Colon (tissue), 2 donors: ENCODE data around the gene RPS28.
"Not testable (repeated sequence)": the region's sequence is repeated elsewhere in the genome, so short reads cannot be mapped to it uniquely, and the experiment has no call there.

Experiments
- FAIRE-seq: peaks from 2 replicates; lab custom pipeline; 2012; peaks lifted over from hg19 to GRCh38; lab: Jason Lieb, UNC
- donor health status: control.
- donor health status: control.

The RPS28 gene

GRCh38 chr19:8320564-8321066 is 681 bp upstream of the RPS28 start:
- FAIRE-seq, result no peak

DNA sequence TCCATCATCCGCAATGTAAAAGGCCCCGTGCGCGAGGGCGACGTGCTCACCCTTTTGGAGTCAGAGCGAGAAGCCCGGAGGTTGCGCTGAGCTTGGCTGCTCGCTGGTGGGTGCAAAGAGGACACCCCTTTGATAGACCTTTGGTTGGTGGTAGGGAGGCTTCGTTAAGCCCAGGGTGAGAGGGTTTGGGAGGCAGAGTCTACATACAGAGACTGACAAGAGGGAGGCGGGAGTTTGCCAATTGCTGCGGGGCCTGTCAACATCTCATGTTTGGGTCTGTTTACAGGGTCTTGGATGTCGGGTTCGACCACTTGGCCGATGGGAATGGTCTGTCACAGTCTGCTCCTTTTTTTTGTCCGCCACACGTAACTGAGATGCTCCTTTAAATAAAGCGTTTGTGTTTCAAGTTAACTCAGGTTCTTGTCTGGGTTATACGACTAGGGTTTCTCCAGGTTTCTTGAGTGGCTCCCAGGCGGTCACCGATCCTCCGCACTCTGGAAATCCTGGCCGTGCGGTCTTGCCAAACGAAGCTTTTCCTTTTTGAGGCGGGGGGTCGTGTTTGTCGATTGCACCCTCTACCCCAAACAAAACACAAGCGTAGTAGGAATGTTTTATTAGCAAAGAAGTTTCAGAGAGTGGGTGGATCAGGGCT is 816 bp downstream of the RPS28 start:
- no peak for FAIRE-seq

- FAIRE-seq, result no peak
These were observed 1.3 kb downstream of the RPS28 start for GRCh38 chr19:8322638-8322997.

GRCh38 chr19:8323781-8324185 is 2.5 kb downstream of the RPS28 start:
- no peak for FAIRE-seq

DNA sequence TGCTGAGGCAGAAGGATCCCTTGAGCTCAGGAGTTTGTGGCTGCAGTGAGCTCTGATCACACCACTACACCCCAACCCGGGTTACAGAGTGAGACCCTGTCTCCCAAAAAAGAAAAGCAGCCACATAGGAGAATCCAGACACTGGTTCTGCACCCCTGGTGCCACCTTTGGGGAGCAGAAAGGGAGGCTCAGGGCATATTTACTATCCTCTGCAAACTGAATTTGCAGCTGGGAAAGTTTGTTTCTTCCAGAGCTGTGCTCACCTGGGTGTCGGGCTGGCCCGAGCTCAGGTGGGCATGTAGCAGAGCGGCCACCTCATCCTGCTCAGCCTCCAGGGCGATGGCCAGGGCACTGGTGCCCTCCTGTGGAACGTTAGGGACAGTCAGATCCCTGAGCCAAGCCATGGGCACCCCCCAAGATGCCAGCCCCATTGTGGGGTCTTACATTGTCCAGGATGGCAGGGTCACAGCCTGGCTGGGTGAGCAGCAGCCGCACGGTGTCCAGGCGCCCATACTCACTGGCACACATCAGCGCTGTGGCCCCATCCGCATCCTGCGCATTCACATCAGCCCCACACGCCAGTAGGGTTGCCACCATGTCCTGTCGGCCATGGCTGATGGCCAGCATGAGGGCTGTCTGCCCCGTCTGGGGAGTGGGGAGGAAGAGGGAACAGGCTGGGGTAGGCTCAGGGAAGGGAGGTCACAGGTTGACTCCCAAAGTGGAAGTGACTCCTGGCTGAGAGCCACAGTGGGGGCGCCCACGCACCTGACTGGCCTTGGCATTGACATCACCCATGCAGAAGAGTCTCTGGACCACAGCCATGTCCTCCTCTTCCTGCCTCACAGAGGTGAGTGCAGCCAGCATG is 3.1 kb downstream of the RPS28 start:
- no peak for FAIRE-seq

GRCh38 chr19:8325454-8325853 is 4.2 kb downstream of the RPS28 start:
- FAIRE-seq, result no peak

- FAIRE-seq, result no peak
These were observed 8.7 kb downstream of the RPS28 start for GRCh38 chr19:8329996-8330395.

GRCh38 chr19:8331263-8331845 is 10.1 kb downstream of the RPS28 start:
- FAIRE-seq, result no peak

- no peak for FAIRE-seq
These were observed 11.9 kb downstream of the RPS28 start for GRCh38 chr19:8332976-8333766.

DNA sequence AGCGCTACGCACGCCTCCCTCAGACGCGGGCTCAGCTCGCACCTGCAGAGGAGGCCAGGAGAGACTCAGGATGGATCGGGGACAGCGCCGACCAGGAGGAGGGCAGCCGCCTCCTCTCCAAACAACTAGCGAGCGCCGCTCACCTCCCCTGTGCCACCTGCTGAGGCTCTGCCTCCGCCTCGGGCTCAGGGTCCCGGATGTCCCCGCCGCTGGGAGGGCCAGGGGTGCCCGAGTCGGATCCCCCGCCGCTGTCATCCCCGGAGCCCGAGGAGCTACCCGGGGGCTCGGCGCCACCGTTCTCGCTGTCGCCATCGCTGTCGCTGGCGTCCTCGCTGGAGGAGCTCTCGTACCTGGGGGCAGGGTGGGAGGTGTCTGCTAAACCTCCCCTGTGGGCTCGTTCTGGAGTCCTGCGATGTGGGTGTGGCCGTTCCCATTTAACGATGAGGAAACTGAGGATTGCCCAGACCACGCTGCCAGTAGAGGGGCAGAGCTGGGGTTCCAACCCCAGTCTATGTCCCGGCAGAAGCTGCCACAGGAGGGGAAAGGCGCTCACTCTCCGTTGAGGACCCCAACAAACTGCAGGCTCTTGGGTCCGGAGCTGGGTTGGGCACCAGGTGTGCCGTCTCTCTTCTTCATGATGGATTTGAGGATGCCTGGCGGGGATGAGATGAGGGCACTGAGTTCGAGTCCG is 12.6 kb downstream of the RPS28 start:
- FAIRE-seq, result no peak

- FAIRE-seq, result no peak
These were observed 13.4 kb downstream of the RPS28 start for GRCh38 chr19:8334458-8335342.

- FAIRE-seq, result no peak
These were observed 14.2 kb downstream of the RPS28 start for GRCh38 chr19:8335343-8336071.

- FAIRE-seq, result no peak
These were observed 14.8 kb downstream of the RPS28 start for GRCh38 chr19:8336072-8336569.

- no peak for FAIRE-seq
These were observed 15.4 kb downstream of the RPS28 start for GRCh38 chr19:8336660-8337059.

- no peak for FAIRE-seq
These were observed 16.4 kb downstream of the RPS28 start for GRCh38 chr19:8337728-8338127.

GRCh38 chr19:8338835-8339234 is 17.5 kb downstream of the RPS28 start:
- no peak for FAIRE-seq

DNA sequence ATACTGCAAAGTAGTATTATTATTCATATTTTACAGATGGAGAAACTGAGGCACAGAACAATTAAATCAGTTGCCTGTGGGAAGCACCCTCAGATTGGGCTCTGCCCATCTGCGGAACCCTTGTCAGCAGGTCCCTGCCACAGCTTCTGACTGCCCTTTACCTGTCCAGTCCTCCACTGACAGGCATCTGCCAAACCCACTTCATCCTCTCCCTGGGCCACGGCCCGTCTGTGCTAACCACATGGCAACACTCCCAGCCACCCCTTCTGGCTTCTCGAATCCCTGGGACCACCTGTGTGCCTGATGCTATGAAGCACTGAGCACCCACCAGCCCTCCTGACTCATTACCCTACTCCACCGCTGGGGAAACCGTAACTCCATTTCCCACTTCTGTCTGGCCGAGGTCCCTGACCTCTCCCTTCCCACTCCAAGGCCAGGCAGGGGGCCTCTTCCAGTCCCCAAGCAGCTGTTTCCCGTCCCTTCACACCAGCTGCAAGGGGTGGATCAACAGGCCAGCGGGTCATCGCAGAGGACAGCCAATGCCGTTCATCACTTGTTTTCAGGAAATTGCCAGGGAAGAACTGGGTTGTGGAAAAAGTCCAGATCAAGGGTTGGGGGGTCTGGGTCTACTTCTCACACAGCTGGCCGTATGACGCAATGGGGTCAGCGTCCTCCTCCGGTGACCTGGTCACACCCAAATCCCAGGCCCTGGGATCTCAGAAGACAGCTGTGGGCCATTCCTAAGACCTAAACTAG is 19.2 kb downstream of the RPS28 start:
- FAIRE-seq, result no peak

- FAIRE-seq, result not testable (repeated sequence)
These were observed 20.2 kb downstream of the RPS28 start for GRCh38 chr19:8341504-8341903.

DNA sequence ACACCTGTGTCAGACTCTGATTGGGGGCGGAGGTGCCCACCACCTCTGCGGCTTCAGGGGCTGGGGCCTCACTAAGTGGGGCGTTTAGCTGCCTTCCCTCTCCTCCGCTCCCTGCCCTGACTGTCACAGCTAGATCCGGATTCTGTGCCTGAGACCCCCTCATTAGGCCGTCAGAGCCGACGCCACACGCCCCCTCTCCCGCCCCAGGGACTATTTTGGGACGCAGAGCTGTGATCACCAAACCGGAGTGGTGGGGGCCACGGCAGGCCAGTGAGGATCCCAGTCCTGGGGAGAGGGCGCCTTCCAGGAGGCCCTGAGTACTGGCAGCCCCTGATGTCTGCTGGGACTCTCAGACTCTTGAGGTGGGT is 21.0 kb downstream of the RPS28 start:
- no peak for FAIRE-seq
